Activated T-cell treated with anti-CD3 and anti-CD28 coated beads, Interleukin-2, amount 50 U/mL, for 48 hours (primary cell): ENCODE results near the gene SERF2.

ENCODE experiments used
- DNase-seq, 2 experiments: peaks; one replicate each; pipeline ENCODE4 v3.0.0-alpha.2; 2020

SERF2 gene

GRCh38 chr15:43791993-43792760, at the start of gene SERF2:
SERF2 (plus strand) TSS chr15:43792320; CDS start chr15:43792377, 57 bp downstream.
- DNase-seq: peak; percentile 100

GRCh38 chr15:43746245-43746902, 45.7 kb upstream of the SERF2 start, which contains the start of gene PDIA3:
PDIA3 (plus strand) TSS chr15:43746438; CDS start chr15:43746540, 102 bp downstream.
- DNase-seq: peak; percentile 90 to 94

- DNase-seq: peak in 1 of 2 experiments; percentile 49
Observed at GRCh38 chr15:43746903-43747309, 45.2 kb upstream of the SERF2 start.

GRCh38 chr15:43748376-43748775, 43.7 kb upstream of the SERF2 start:
- DNase-seq: no peak

- peak in 1 of 2 experiments; percentile 53 for DNase-seq
Observed at GRCh38 chr15:43749690-43750345, 42.3 kb upstream of the SERF2 start.

GRCh38 chr15:43751885-43752284, 40.2 kb upstream of the SERF2 start:
- DNase-seq: no peak

GRCh38 chr15:43762824-43763223, 29.3 kb upstream of the SERF2 start:
- DNase-seq: no peak

GRCh38 chr15:43763819-43764446, 28.2 kb upstream of the SERF2 start:
- no peak for DNase-seq

- DNase-seq: peak; percentile 75 to 77
Observed at GRCh38 chr15:43769584-43770228, 22.4 kb upstream of the SERF2 start.

GRCh38 chr15:43771816-43772215, 20.3 kb upstream of the SERF2 start:
- no peak for DNase-seq

GRCh38 chr15:43772624-43773023, 19.5 kb upstream of the SERF2 start:
- DNase-seq: no peak

- DNase-seq: no peak
Observed at GRCh38 chr15:43774062-43774461, 18.1 kb upstream of the SERF2 start.

GRCh38 chr15:43775411-43775965, 16.6 kb upstream of the SERF2 start:
- DNase-seq: no peak

GRCh38 chr15:43776101-43776717, 15.9 kb upstream of the SERF2 start:
- peak; percentile 50 to 57 for DNase-seq

GRCh38 chr15:43776718-43777266, 15.3 kb upstream of the SERF2 start, which contains the start of gene ELL3:
ELL3 (minus strand) TSS chr15:43776966; CDS start chr15:43776901, 65 bp downstream.
- DNase-seq: peak; percentile 82 to 87

GRCh38 chr15:43777267-43777914, 14.7 kb upstream of the SERF2 start:
- DNase-seq: peak; percentile 93 to 94

- DNase-seq: no peak
Observed at GRCh38 chr15:43779016-43779415, 13.1 kb upstream of the SERF2 start.

- no peak for DNase-seq
Observed at GRCh38 chr15:43789409-43789808, 2.7 kb upstream of the SERF2 start.

GRCh38 chr15:43792761-43793476, 799 bp downstream of the SERF2 start:
- DNase-seq: peak; percentile 49 to 55

GRCh38 chr15:43793647-43794046, 1.5 kb downstream of the SERF2 start:
- no peak for DNase-seq
